ENCODE measurements around the gene ZNF487.

GRCh38 chr10:43479275-43479674, 42.4 kb downstream of the ZNF487 start:
- TF ChIP-seq RFX5 (IDR thresholded peaks at IDR 0.05; ENCODE audit: low read depth, low read length) (no peak), USF2 (IDR thresholded peaks at IDR 0.05; ENCODE audit: low read depth, low read length) (no peak), FOS (IDR thresholded peaks at IDR 0.05; ENCODE audit: low read depth, low read length) (no peak)

All from IMR-90 (cell line).